Measurements from ENCODE around the gene GREB1. TPM values are rescaled to one million over a fixed set of nuclear protein-coding genes. Genes with fewer than 3 reads are reported as not detected.

GREB1 gene
- total RNA-seq, 1 donor, result 0.10 TPM

DNA sequence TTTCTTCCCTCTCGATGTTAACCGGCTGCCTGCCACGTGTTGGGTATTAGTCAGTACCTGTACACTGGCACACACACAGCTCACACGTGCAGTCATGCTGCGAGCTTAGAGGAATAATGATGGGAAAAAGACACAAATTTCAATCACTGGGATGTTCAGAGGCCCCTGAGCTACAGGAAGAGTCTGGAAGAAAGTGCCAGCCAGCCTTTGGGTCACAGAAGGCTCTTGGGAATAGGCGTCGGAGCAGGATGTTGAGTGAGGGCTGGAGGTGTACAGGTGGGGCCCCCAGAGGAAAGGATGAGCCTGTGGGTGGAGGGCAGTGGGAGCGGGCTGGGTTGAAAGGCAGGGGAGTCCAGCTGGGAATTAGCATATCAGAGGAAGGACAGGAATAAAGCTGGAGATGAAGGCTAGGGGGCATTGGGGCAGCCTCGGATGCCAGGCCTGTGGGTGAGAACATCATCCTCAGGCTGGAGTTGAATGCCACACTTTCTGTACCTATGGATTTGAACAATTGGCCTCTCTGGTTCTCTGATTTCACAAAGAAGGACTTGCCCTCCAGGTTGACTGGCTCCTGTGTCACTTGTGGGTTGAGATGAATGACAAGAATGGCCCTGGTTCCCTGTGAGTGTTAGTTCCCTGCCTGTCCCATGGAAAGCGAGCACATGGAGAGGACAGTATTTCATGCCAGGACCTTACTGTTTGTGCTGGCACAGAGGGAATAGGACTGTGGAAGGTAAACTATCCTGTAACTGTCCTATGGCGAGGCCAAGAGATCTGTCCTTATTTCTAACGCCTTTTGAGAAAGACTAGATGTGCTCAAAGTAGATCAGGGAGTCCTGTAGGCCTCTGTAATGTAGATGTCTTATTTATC, 40.6 kb downstream of the GREB1 start:
- no peaks in the 10 kb centered on the region for H3K27me3 ChIP-seq (ENCODE audit: insufficient read depth, low read length)
- H3K9me3 ChIP-seq (ENCODE audit: low read depth, low read length), result no peaks in the 10 kb centered on the region
- H3K4me1 ChIP-seq (ENCODE audit: insufficient read depth, low read length), result no peaks in the 10 kb centered on the region
- H3K4me3 ChIP-seq (ENCODE audit: low read length), result no peak overlapping the region

DNA sequence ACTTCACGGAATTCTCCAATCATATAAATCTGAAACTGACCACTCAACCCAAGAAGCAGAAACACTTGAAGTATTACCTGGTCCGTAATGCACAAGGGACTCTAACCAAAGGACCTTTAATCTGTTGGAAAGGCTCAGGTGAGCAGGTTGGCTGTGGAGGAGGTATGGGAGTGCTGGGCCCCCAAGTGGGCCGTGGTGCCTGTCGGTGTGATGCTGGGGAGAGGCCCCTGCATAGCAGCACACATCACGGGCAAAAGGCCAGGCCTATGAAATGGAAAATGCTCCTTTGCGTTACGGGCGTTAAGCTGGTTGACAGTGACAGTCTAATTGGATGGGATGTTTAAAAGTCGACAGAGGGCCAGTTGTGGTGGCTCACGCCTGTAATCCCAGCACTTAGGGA, 42.6 kb downstream of the GREB1 start:
- Histone ChIP-seq H3K4me3 (ENCODE audit: low read length) (no peak overlapping the region), H3K4me1 (ENCODE audit: insufficient read depth, low read length) (no peaks in the 10 kb centered on the region), H3K9me3 (ENCODE audit: low read depth, low read length) (no peaks in the 10 kb centered on the region), H3K27me3 (ENCODE audit: insufficient read depth, low read length) (no peaks in the 10 kb centered on the region)

DNA sequence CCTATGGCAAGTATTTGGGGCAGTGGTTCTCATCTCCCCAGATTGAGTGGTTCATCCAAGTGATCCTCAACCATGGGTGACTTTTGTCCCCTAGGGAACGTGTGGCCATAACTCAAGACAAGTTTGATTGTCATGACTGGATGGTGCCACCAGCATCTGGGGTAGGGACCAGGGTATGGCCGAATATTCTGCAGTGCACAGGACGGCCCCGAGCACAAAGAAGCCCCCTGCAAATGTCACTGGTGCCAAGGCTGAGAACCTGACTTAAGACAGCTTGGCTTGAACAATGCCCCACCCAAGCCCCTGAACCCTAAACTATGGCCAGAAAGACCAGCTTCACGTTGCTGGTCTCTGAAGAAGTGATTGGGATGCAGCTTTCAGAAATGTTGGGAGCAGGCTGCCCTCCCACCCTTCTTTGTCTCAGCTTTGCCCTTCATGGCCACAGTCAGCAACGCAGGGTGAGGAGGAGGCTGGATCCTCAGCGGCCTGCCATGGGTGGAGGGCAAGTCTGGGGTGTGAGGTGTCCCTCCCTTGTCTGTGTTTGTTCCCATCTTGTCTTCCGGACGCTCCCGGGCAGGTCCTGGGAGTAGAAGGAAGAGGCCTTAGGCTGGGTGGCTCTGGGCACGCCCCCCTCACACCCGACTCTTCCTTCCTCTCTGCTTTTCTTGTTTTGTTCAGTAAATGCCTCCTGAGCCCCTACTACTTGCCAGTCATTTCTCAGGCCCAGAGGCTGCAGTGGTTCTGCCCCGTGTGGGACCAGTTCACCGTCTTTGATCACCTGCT, 43.4 kb downstream of the GREB1 start:
- no peak overlapping the region for H3K4me3 ChIP-seq (ENCODE audit: low read length)
- no peaks in the 10 kb centered on the region for H3K9me3 ChIP-seq (ENCODE audit: low read depth, low read length)
- H3K4me1 ChIP-seq (ENCODE audit: insufficient read depth, low read length), result no peaks in the 10 kb centered on the region
- no peaks in the 10 kb centered on the region for H3K27me3 ChIP-seq (ENCODE audit: insufficient read depth, low read length)

DNA sequence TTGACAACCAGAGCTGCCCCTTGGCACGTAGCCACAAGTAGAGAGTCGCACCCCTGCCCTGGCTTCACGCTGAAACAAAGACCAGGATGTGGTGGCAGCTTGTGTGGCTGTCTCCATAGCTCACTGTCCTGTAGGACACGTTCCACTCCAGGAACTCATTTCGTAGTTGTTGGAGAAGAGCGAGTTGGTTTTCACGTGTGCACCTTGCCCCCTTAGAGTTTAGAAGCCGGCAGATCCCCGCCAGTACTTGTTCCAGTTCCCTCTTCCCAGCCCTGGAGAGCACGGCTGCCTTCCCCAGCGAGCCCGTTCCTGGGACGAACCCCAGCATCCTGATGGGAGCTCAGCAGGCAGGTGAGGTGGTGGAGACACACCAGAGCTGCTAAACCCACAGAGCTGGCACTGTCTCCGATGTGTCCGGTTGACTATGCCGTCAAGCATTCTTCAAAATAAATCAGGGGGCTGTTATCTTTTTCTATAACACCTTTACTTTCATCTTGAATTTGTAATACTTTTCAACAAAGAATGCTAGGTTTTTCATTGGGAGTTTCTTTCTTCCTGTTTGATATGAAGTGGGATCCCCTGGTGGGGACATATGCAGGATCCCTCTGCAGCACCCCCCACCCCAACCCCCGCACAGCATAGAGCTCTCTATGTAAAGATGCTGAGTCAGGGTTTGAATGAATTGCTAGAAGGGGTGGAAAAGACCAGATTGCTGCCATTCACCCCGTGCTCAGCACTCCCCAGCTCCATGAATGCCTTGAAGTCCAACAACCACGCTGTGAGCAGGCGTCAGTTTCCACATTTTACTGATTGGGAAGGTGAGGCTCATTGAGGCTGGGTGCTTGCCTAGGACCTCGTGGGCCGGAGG, 44.5 kb downstream of the GREB1 start:
- H3K27me3 ChIP-seq (ENCODE audit: insufficient read depth, low read length), result no peaks in the 10 kb centered on the region
- H3K9me3 ChIP-seq (ENCODE audit: low read depth, low read length), result no peaks in the 10 kb centered on the region
- H3K4me1 ChIP-seq (ENCODE audit: insufficient read depth, low read length), result no peaks in the 10 kb centered on the region
- H3K4me3 ChIP-seq (ENCODE audit: low read length), result no peak overlapping the region

DNA sequence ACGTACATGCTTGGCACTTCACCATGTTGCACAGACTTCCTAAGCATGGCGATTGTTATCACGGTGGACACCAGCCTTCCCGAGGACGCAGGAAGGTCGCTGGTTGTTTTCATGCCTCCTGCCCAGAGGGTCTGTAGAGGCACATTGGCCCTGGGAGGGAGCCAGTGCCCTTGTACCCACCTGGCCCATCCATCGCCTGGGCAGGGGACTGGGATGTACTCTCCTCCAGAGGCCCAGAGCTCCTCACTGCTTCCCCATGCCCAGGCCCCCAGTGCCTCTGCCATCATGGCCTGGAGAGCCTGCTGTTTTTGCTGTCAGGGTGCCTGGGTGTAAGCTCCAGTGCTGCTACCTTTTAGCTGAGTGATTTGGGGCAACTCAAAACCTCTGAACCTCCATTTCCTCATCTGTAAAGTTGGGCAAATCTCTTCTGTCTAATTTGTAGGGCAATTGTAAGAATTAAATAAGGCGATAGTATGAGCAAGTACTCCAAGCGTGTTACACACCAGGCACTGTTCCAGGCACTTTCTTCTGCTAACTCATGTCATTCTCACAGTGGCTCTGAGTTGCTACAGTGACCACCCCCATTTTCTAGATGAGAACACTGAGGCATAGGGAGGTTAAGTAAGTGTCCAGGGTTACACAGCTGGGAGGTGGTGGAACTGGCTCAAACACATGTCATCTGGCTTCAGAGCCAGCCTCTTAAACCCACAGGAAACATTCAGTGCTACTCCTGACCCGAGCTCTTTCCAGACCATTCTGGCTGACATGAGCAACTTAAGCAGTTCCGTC, 45.3 kb downstream of the GREB1 start:
- H3K27me3 ChIP-seq (ENCODE audit: insufficient read depth, low read length), result no peaks in the 10 kb centered on the region
- no peaks in the 10 kb centered on the region for H3K4me1 ChIP-seq (ENCODE audit: insufficient read depth, low read length)
- no peak overlapping the region for H3K4me3 ChIP-seq (ENCODE audit: low read length)
- H3K9me3 ChIP-seq (ENCODE audit: low read depth, low read length), result no peaks in the 10 kb centered on the region

DNA sequence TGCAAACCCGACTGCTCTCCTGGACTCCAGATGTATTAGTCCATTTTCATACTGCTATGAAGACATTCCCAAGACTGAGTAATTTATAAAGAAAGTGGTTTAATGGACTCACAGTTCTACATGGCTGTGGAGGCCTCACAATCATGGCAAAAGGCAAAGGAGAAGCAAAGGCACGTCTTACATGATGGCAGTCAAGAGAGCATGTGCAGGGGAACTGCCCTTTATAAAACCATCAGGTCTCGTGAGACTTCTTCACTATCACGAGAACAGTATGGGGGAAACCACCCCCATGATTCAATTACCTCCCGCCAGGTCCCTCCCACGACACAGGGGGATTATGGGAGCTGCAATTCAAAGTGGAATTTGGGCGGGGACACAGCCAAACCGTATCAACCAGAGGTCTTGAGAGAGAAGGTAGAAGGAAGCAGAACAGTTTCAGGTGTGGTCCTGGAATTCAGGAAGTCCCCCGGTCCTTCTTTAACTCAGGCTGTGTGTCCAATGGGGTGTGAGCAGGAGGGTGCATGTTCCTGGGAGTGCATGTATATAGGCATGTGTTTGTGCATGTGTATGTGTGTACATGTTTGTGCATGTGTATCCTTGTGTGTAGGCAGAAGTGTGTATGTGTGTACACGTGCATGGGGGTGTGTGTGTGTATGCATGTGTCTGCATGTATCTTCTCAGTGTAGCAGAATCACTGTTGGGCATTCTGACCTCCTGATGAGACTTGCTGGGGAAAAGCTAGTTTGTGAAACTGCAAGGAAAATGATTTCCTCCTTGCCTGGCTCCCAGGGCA, 46.2 kb downstream of the GREB1 start:
- no peaks in the 10 kb centered on the region for H3K9me3 ChIP-seq (ENCODE audit: low read depth, low read length)
- H3K4me1 ChIP-seq (ENCODE audit: insufficient read depth, low read length), result no peaks in the 10 kb centered on the region
- no peak overlapping the region for H3K4me3 ChIP-seq (ENCODE audit: low read length)
- H3K27me3 ChIP-seq (ENCODE audit: insufficient read depth, low read length), result no peaks in the 10 kb centered on the region

DNA sequence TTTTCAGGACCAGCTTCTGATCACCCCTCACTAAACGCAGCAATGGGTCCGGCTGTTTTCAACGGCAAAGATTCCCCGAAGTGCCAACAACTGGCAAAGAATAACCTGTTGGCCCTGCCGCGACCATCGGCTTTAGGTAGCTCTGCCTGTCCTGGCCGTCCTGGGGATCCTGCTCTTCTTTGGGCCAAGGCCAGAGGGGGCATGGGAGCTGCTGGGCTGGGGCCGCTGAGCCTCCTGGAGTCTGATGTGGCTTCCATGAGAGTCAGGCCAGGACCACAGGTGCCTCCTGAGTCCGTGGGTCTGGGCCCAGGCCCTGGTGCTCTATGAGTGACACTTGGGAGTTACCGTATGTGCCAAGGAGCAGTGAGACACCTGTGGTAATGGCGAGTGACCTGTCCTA, 46.9 kb downstream of the GREB1 start:
- Histone ChIP-seq H3K4me1 (ENCODE audit: insufficient read depth, low read length) (no peaks in the 10 kb centered on the region), H3K9me3 (ENCODE audit: low read depth, low read length) (no peaks in the 10 kb centered on the region), H3K27me3 (ENCODE audit: insufficient read depth, low read length) (no peaks in the 10 kb centered on the region), H3K4me3 (ENCODE audit: low read length) (no peak overlapping the region)

DNA sequence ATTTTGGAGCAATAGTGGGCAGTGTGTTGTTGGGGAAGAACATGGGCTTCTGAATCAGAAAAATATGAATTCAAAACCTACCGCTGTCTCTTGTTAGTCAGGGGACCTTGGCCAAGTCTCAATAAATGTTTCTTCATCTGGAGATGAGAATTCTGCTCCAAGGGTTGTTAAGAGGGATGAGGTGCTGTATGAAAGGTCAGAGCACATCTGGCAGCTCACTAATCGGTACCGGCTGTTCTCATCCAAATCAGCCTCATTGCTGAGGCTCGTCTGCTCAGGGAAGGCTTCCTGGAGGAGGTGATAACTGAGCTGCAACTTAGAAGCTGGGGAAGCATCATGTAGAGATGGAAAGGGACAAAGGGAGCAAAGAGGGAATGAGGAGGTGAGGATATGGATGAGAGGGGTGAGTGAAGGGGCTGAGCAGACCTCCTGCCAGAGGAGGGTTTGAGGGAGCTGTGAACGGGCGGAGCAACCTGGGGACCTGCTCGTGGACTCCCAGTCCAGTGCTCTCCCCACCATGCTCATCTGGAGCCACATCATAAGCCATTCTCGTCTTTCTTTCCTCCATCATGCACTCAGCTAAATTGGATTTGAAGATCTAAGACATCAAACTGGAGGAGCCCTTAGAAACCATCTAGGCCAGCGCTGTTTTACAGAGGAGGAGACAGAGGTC, 47.4 kb downstream of the GREB1 start:
- no peaks in the 10 kb centered on the region for H3K9me3 ChIP-seq (ENCODE audit: low read depth, low read length)
- H3K4me3 ChIP-seq (ENCODE audit: low read length), result no peak overlapping the region
- no peaks in the 10 kb centered on the region for H3K4me1 ChIP-seq (ENCODE audit: insufficient read depth, low read length)
- no peaks in the 10 kb centered on the region for H3K27me3 ChIP-seq (ENCODE audit: insufficient read depth, low read length)

DNA sequence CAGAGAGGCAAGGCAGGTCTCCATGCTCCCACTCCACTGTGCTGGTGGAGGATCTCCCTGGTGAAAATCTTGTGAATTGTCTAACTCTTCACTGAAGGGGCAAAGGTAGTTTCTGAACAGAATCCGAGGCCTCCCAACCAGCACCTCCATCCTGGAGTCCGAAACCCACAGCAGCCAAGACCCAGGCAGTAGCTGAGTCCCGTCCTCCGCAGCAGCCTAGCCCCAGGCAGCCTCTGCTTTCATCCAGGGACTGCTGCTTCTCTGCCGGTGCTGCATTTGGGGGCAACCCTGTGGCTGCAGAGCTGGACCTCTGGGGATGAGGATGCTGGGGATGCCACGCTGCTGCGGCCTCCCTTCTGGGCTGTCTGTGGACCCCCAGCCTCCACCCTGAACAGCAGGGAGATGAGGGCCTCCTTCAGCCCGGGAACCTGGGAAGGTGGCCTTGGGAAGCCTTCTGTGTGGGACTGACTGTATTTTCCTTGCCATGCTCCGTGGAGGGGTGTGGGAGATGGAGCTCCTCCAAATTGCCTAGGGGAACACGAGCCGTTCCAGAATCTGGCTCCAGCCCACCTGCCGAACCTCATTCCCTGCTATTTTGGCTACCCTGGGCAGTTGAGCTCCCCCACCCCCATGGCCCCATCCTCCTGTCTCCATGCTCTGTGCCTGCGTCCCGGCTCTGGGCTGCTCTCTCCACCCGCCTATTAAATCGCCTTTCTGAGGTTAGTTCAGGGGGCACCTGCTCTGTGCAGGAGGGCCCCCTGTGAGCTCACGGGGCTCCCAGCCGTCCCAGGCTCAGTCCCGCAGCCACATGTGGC, 48.2 kb downstream of the GREB1 start:
- H3K4me1 ChIP-seq (ENCODE audit: insufficient read depth, low read length), result no peaks in the 10 kb centered on the region

DNA sequence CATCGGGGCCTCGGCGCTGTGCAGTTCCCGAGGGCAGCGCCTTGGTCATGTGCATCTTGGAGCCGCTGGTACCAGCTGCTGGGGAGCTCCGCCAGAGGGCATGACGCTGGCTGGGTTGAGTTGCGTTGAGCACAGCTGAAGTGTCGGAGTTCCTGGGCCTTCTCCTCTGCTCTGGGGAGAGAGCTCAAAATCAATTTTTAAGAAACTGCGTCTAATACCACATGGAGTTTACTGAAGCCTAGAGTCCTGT, 48.7 kb downstream of the GREB1 start:
- no peaks in the 10 kb centered on the region for H3K9me3 ChIP-seq (ENCODE audit: low read depth, low read length)
- no peaks in the 10 kb centered on the region for H3K27me3 ChIP-seq (ENCODE audit: insufficient read depth, low read length)
- H3K4me3 ChIP-seq (ENCODE audit: low read length), result no peak overlapping the region
- H3K4me1 ChIP-seq (ENCODE audit: insufficient read depth, low read length), result no peaks in the 10 kb centered on the region

More for the DNA sequence above, 48.2 kb downstream of the GREB1 start:
- no peaks in the 10 kb centered on the region for H3K27me3 ChIP-seq (ENCODE audit: insufficient read depth, low read length)
- no peak overlapping the region for H3K4me3 ChIP-seq (ENCODE audit: low read length)
- H3K9me3 ChIP-seq (ENCODE audit: low read depth, low read length), result no peaks in the 10 kb centered on the region

DNA sequence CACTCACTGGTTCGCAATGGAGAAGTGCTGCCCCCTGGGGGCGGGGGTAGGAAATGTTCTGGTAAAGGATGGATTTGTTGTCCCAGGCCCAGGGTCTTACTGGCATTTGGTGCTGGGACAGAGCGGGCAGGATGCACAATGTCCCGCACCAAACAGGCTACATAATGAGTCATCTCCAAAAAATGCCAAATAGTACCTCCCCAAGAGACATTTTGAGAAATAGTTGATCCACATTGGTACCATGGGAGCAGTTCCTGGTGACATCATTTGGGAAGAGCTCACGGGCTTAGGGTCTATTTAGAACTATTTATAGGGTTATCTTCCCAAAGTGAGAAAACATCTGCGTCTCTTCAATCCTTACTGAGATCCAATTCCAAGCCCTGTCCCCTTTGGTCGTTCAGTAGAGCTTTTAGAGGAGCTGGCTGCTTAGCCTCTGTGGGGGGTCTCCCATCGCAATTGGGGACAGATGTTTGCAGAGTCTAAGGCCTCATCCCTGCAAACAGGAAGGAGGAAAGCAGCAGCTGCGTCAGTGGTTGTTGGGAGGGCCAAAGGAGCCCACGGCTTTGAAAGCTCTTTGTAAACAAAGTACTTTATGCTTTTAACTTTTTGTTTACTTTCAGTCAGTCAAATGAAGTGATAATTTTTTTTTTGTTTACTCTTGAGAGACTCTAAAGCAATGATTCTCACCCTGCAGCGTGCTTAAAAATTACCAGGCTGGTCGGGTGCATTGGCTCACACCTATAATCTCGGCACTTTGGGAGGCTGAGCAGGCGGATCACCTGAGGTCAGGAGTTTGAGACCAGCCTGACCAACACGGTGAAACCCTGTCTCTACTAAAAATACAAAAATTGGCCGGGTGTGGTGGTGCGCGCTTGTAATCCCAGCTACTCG, 49.3 kb downstream of the GREB1 start:
- Histone ChIP-seq H3K4me3 (ENCODE audit: low read length) (no peak overlapping the region), H3K4me1 (ENCODE audit: insufficient read depth, low read length) (no peaks in the 10 kb centered on the region), H3K27me3 (ENCODE audit: insufficient read depth, low read length) (no peaks in the 10 kb centered on the region), H3K9me3 (ENCODE audit: low read depth, low read length) (no peaks in the 10 kb centered on the region)

DNA sequence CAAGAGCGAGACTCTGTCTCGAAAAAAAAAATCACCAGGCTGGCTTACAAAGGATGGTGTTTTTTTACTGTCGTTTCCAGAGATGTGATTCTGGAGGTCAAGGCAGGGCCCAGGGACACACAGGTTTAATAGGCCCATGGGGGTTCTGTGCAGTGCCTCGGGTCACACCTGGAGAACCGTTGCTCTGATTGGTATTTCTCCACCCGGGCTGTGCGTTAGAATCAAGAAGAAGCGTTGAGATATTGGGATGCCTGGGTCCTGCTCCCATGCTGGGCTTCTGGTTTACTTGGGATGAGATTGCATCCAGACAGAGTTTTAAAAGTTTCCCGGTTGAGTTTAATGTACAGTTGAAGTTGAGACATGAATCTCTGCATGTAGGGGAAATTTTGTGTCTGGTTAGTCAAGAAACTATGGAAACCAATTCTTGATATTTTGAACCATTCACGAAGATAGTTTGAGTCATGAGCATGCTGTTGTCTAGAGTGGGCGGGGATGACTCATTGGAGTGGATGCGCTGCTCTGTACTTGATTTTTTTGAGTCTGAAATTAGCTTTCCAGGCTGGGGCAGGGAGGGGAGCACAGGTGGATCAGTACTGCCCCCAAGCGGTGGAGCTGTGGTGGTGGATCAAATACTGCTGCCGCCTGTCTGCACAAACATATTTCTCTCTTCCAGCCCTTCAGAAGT, 50.1 kb downstream of the GREB1 start:
- H3K27me3 ChIP-seq (ENCODE audit: insufficient read depth, low read length), result no peaks in the 10 kb centered on the region
- H3K4me3 ChIP-seq (ENCODE audit: low read length), result no peak overlapping the region
- no peaks in the 10 kb centered on the region for H3K4me1 ChIP-seq (ENCODE audit: insufficient read depth, low read length)
- H3K9me3 ChIP-seq (ENCODE audit: low read depth, low read length), result no peaks in the 10 kb centered on the region

All from mononuclear cell (primary cell).